HuH-7.5 (cell line): ENCODE data around the gene ZDHHC3.

Source experiments
- DNase-seq: peaks from one replicate; pipeline ENCODE4 v3.0.0; 2011; ENCODE audit warnings: low spot score

ZDHHC3 gene

GRCh38 chr3:44893097-44893496, 82.9 kb downstream of the ZDHHC3 start:
- no peak for DNase-seq

GRCh38 chr3:44892689-44893088, 83.3 kb downstream of the ZDHHC3 start:
- DNase-seq: no peak

GRCh38 chr3:44890852-44891251, 85.1 kb downstream of the ZDHHC3 start:
- DNase-seq: no peak

- DNase-seq: no peak
These were observed 85.7 kb downstream of the ZDHHC3 start for GRCh38 chr3:44890258-44890657.

GRCh38 chr3:44887101-44887500, 88.9 kb downstream of the ZDHHC3 start:
- DNase-seq: no peak

GRCh38 chr3:44886561-44886960, 89.4 kb downstream of the ZDHHC3 start:
- DNase-seq: no peak

- DNase-seq: no peak
These were observed 90.4 kb downstream of the ZDHHC3 start for GRCh38 chr3:44885618-44886017.

- DNase-seq: no peak
These were observed 92.0 kb downstream of the ZDHHC3 start for GRCh38 chr3:44883999-44884431.

GRCh38 chr3:44883213-44883955, 92.6 kb downstream of the ZDHHC3 start:
- DNase-seq: no peak

GRCh38 chr3:44880284-44880683, 95.7 kb downstream of the ZDHHC3 start:
- no peak for DNase-seq

- no peak for DNase-seq
These were observed 98.6 kb downstream of the ZDHHC3 start for GRCh38 chr3:44877333-44877732.

GRCh38 chr3:44875596-44875995, 100.4 kb downstream of the ZDHHC3 start:
- no peak for DNase-seq
